GM19397 (cell line): ENCODE results near the gene JMJD1C.
A peak's percentile ranks its signal among the peaks of the same experiment; 100 is the strongest.

Source experiments
- ATAC-seq: cut with Tn5 transposase; IDR thresholded peaks from one replicate; pipeline ENCODE4 v1.9.1; 2021; ENCODE audit warnings: mild to moderate bottlenecking, moderate library complexity; ENCODE audit not compliant: unreplicated experiment

JMJD1C gene

DNA sequence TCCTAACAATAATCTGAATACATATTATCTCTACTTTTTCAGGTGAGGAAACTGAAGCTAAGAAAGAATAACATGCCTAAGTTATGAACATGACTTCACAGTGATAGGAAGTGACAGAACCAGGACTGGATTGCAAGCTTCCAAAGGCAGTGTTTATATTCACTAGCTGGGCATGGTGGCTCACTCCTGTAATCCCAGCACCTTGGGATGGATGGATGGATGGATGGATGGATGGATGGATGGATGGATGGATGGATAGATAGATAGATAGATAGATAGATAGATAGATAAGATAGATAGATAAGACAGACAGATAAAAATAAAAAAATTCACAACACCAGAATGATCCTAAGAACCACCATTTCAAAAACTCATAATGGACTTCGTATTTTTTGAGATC, 18.2 kb upstream of the JMJD1C start:
- no peak for ATAC-seq

DNA sequence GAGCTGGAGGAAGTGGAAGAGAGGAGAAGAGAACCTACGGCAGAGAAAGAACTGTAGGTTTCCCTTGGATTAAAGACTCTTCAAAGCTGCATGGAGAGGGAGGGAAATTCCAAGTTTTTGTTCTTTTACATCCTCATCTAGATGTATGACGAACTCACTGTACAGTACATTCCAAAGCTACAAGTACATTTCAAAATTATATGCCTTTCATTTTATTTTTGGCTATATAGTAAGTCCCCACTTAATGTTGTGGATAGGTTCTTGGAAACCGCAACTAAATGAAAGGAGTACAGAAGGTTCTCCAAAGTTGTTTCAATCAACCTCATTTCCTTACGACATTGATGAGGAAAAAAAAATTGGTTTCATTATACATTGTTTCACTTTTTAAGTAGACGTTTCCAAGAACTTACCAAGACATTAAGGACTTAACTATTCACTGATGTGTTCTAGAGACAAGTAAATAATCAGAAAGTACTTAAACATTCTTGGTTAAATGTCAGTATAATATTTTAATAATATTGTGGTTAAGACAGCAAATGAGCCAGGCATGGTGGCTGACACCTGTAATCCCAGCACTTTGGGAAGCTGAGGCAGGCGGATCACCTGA, 16.1 kb upstream of the JMJD1C start:
- ATAC-seq, result no peak

DNA sequence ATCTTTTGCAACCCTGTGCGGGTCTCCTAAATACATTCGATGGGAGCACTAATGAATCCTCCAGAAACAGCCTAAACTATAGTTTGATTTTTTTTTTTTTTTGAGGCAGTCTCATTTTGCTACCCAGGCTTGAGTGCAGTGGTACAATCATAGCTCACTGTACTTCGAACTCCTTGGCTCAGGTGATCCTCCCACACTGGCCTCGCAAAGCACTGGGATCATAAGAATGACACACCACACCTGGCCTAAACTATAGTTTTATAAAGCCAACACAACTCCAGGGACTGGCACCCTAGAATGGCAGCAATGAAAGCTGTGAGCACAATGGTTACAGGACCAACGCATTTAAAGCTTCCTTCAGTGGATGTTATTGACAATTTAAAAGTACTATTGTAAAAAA, 14.5 kb upstream of the JMJD1C start:
- ATAC-seq, result no peak

DNA sequence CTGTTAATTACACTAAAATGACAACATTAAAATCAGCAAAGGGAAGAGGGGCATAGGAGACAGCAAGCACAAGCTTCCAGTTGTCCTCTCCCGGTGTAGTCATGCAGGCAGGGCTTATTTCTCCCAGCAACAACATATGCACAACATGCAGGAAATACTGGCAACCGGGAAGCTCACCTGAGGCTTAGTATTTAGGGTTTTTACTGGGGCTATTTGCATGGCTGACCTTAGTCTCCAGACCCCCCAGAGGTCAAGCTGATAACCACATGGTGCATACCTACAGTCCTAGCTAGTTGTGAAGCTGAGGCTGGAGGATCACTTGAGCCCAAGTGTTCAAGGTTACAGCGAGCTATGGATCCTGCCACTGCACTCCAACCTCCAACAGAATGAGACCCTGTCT, 12.8 kb upstream of the JMJD1C start:
- ATAC-seq, result no peak

DNA sequence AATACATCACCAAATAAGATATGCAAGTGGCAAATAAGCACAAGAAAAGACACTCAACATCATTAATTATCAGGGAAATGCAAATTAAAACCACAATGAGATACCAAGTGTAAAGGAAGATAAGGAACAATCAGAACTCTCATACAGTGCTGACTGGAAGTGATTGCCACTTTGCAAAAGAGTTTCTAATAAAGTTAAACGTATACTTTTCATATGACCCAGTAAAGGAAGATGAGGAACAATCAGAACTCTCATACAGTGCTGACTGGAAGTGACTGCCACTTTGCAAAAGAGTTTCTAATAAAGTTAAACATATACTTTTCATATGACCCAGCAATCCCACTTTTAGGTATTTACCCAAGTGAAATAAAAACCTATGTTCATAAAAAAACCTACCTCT, 12.2 kb upstream of the JMJD1C start:
- no peak for ATAC-seq

DNA sequence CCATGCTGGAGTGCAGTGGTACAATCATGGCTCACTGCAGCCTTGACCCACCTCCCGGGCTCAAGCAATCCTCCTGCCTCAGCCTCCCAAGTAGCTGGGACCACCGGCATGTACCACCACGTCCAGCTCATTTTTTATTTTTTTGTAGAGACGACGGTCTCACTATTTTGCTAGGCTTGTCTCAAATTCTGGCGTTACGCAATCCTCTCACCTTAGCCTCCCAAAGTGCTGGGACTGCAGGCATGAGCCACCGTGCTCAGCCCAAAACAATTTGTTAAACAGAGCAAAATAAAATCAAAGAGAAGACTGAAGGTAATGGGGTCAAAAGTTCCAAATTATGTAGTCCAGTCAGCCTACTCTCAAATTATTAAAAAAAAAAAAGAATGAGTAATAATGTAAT, 8.7 kb upstream of the JMJD1C start:
- ATAC-seq, result no peak

DNA sequence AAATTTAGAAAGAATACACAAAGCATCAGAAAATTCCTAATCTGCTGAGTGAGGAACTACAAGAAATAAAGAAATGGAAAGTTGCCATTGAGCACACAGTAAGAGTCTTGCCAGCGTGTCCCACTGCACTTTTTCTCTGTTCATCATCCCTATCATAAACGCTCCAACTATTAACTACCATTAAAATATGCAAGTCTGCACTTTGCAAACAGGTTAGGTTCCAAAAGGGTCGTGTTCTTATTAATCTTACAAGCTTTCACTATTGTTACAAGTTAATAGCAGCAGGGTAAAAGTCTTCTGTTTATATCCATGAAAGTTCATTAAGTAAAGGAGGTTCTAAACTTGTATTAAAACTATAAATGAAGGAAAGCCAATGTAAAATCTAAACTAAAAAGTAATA, 5.2 kb upstream of the JMJD1C start:
- no peak for ATAC-seq

DNA sequence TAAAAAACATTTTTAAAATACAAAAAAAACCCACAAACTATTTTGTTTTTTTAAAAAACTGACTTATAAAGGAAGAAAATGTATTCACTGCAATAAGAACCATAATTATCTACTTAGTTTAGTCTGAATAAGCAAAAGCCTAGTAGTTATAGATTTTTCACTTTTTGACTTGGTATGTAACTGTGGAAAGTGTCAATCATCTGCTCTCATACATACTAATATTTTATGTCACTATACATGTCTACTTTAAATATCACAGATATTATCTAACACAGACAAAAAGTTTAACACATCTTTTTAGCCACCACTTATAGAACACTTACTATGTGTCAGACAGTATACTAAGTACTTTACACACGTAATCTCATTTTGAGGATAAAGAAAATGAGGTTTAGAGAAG, 3.2 kb upstream of the JMJD1C start:
- ATAC-seq, result no peak

DNA sequence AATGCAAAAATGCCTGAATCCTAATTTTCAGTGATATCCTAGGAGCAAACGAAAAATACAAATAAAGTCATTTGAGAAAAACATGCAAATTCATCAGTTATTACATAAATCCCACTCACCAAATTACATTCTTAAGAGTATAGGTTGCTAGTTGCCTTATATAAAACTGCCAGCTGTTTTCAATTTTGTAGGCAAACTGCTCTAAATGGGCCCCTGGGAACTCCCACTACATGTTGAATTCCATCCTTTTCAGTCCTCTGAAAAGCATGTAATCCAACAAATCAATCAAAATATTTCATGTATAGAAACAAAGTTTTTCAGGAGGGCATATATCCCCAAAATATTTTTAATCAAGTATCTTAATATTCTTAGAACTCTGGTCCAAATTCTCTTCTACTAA, 2.1 kb upstream of the JMJD1C start:
- no peak for ATAC-seq

DNA sequence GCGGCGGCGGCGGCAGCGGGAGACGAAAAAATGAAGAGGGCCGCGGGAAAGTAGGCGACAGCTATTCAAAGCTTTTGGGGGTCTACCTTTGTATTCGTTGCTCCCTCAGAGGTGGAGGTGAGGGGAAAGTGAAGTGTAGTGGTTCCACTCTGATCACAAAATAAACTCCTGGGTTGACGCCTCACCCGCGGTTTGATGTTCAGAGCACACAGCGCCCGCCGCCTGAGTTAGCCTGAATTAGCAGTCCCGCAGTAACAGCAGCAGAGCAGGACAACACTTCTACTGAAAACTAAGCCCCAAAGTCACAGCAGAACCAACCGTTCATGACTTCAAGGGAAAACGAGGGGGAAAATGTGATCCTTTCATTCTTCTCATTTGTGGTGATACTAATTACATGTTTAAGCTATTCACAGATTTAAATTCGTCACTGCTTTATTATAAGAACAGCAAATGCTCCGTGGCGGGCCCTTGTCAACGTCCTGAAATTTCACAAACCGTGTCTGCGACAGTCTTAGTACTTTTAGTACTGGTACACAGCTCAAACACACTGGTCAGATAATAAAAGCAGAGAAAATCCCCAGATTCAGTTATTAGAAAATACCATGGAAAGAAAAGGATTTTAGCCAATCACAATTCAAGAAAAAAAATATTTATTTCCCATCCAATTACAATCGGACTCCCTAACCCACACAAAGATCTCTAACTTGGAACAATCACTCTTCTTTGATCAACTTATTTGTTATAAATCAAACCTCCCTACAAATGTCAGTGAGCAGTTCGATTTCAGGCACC, 563 bp upstream of the JMJD1C start:
- peak; percentile 28 for ATAC-seq

DNA sequence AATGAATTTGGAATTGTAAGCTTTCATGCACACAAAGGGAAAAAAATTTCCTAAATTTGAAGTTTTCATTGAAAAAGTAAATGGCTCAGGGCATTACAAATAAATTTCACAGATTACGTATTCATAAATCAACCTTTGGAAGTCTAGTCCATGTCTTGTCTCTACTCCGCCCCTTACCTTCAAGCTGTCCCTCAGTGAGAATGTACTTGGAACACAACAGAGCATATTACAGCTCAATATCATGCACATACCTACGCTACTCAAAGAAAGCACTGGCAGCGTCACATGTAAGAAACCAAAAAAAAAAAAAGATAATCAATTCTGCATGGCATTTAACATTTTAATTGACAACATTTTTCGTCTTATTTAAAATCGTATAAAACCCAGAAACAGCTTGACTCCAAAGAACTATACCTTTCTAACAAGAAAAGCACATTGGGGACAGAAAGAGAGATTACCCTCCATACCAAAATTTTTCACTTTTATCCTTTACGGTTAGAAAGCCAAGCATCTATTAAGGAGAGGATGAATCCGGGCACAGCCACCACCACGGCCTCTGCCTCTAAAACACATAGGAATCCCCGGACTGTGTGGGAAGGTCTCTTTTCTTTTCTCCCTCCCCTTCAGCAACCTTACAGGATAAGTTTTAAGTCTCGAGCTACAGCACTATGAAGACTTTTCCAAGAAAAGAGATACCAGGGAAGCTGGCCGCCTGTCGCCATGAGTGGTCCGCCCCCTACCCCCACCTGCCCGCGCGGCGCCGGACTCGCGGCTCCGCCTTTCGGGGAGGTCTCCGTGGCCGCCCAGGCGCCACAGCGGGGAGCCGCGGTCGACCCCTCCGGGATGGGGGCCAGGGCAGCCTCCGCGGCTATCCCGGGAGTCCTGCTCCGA, 1.1 kb downstream of the JMJD1C start:
- ATAC-seq, result peak; percentile 54

DNA sequence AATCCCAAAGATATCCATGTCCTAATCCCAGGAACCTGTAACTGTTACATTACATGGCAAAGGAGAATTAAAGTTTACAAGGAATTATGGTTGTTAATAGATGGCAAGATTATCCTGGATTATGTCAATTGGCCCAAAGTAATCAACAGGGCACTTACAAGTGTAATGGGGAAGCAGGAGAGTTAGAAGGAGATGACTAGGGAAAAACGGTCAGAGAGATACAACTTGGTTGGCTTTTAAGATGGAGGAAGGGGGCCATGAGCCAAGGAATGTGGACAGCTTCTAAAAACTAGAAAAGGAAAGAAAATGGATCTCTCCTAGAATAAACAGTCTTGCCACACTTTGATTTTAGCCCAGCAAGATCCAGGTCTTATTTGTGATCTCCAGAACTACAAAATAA, 3.3 kb downstream of the JMJD1C start:
- ATAC-seq, result no peak

DNA sequence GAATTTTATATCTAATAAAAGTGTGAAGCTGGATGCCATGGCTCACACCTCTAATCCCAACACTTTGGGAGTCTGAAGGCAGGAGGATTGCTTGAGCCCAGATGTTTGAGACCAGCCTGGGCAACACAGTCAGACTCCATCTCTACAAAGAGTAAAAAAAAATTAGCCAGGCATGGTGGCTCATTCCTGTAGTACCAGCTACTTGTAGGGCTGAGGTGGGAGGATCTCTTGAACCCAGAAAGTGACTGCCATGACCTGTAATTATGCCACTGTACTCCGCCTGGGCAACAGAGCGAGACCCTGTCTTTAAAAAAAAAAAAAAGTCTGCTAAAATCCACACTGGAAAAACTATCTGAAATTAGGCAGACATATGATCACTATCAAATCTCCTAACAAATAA, 7.6 kb downstream of the JMJD1C start:
- no peak for ATAC-seq

DNA sequence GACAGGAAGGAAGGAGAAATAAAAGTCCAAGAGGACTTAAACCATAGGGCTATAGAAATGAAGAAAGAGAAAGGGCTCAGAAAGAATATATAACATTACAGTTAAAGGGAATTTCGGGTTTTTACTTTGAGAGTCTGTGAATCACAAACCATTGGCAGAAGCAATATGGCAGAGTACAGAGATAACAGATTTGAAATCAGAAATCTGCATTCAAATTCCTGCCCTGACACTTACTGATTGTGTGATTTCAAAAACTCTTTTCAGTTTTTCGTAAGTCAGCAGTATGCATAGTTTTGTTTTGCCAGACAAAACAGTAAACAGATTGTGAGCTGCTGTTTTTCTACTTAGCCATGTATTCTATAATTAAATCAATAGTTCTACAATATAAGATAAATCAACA, 8.2 kb downstream of the JMJD1C start:
- ATAC-seq, result no peak

DNA sequence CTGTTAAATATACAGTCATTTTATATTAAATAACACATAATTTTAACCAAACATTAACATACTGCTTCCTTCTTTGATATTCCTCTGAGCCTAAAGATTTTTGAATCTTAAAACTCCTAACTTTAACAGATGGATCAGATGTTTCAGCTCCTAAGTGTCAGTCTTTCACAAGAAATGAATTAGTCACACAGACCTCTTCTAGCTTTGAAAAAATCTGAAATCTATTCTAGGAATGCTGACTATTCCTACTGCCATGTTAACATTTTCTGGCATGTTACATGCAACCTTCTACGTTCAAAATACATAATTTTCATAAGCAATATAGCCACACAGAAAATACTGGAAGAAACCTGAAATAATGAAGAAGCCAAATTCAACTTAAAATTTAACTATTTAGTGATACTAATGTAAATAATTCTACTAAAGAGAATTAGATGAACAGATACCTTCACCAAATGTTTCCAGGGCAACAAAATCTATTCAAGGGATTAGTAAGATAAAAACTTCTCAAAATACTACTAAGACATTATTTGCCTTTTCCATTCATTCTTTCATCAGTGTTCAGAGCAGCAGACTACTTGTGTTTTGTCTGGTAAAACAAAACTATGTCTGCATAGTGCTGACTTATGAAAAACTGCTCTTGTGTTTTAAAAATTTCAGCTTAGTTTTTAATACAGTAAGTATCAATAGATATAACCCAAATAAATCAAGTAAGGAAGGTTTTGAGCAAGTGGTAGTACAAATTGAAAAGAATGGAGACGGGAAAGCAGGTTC, 9.2 kb downstream of the JMJD1C start:
- ATAC-seq, result no peak

DNA sequence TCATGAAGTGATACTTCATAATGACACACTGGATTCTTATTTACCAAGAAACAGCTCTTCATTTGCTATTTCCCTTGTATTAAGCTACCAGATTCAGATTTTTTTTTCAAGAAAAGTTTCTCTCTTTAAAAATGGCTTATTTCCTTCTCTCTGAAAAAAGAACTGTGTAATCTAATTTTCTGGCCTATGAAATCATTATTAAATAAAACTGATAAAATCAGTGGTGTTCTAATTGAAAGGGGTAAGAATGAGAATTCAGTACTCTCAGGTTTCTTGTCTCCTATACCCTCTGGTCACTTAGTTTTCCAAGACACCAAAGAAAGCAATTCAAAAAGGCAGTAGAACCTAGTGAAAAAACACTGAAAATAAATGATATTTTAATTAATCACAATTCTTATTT, 10.3 kb downstream of the JMJD1C start:
- ATAC-seq, result no peak

DNA sequence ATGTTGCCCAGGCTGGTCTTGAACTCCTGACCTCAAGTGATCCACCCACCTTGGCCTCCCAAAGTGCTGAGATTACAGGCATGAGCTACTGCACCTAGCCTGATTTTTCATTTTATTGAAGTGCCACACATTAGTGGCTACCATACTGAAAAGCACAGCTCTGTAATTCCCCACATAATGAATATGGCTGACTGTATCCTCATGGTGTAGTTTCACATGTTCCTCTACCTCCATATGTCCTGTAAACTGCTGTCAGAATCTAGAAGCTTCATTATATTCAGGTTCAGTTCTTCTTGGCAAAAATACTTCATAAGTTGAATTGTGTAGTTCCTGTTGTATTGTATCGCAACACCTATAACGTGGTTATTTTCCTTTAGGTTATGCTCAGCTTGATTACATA, 11.1 kb downstream of the JMJD1C start:
- no peak for ATAC-seq

DNA sequence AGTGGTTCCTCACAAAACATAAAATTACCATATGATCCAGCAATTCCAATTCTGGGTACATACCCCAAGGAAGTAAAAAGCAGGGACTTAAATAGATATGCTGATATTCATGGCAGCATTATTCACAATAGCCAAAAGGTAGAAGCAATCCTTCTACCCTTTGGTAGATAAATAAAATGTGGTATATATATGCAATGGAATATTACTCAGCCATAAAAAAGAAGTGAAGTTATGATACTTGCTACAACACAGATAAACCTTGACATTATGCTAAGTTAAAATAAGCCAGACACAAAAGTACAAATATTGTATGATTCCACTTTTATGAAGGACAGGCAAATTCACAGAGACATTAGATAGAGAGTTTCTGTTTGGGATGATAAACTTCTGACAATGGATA, 13.3 kb downstream of the JMJD1C start:
- ATAC-seq, result no peak

DNA sequence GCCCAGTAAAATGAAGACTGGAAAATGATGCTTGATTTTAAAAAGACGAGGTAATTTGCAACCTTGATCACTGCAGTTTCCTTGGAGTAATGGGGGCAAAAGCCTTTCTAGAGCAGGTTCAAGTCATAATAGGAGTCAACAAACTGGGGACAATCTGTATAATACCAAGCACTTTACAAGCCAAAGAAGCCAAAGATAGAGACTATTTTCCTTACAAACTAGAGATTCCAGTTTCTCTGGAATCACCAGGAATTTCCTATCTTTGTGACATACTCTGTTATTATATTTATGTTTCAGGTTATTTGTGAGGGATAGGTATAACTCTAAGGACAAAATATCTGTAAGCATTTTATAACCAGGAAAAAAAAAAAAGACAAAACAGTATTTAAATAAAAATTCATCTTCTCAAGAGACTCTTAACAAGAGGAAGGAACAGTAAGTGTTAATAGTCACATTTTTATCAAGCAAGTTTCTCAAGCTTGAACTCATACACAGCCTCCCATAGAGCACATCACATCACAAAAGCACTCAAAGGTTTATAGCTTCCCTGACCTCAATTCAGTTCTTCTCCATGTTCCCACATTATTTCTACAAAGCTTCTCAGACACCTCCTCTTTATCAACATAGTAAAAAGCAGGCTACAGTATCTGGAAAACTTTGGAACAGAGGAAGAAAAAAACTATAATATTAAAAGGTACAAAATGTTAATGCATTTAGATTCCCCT, 18.9 kb downstream of the JMJD1C start:
- no peak for ATAC-seq

DNA sequence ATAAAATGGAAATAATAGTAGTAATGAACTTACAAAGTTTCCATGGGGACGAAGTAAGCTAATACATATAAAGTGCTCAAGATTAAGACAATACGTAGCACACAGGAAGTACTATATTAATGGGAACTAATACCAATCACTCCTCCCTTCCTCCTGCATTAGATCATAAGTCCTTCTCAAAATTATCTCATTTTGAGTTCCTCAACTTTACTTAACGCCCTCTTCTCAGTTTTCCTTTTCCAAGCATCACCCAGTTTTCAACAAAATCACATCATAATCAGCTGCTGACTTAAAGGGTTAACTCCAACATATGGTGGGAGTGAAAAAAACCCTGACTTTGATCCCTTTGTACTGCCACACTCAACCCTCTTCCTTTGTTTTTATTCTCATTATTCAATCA, 24.4 kb downstream of the JMJD1C start:
- no peak for ATAC-seq
